Endothelial cell (in vitro differentiated cells): ENCODE results near the gene DSTN. TPM values are rescaled to one million over a fixed set of nuclear protein-coding genes. Genes with fewer than 3 reads are reported as not detected.
A peak's percentile ranks its signal among the peaks of the same experiment; 100 is the strongest.

Source experiments
- DNase-seq: peaks from one replicate; pipeline ENCODE4 v3.0.0; 2021; ENCODE audit warnings: low spot score
- H3K27ac Mint-ChIP-seq: one replicate; pipeline ENCODE4 v1.8.0; 2021; ENCODE audit warnings: mixed read lengths, inconsistent platforms; ENCODE audit not compliant: unreplicated experiment
- H3K27me3 Mint-ChIP-seq: one replicate; pipeline ENCODE4 v1.8.0; 2021; ENCODE audit warnings: mild to moderate bottlenecking, moderate library complexity, mixed read lengths, inconsistent platforms; ENCODE audit not compliant: unreplicated experiment
- H3K36me3 Mint-ChIP-seq: one replicate; pipeline ENCODE4 v1.8.0; 2021; ENCODE audit warnings: mild to moderate bottlenecking, low read depth, mixed read lengths, inconsistent platforms; ENCODE audit not compliant: unreplicated experiment
- H3K4me1 Mint-ChIP-seq: one replicate; pipeline ENCODE4 v1.8.0; 2021; ENCODE audit warnings: mild to moderate bottlenecking, mixed read lengths, inconsistent platforms; ENCODE audit not compliant: unreplicated experiment
- H3K4me3 Mint-ChIP-seq: one replicate; pipeline ENCODE4 v1.8.0; 2021; ENCODE audit warnings: mild to moderate bottlenecking, mixed read lengths, inconsistent platforms; ENCODE audit not compliant: unreplicated experiment
- H3K9me3 Mint-ChIP-seq: one replicate; pipeline ENCODE4 v1.8.0; 2021; ENCODE audit warnings: mixed read lengths, inconsistent platforms; ENCODE audit not compliant: unreplicated experiment
- CTCF ChIP-seq: fragments of 200-600 bp; sonication (generic); IDR thresholded peaks from one replicate; pipeline ENCODE4 v1.5.0; 2021; ENCODE audit warnings: antibody characterized with exemption; ENCODE audit not compliant: unreplicated experiment
- total RNA-seq: library from RNA; stranded (reverse); fragmentation: NEBNext Ultra II Directional; extraction: Animal tissue kit (Norgen Biotek cat#: 25700); gene quantifications from one replicate; pipeline ENCODE4 v1.2.1, GENCODE V29; 2021; ENCODE audit not compliant: unreplicated experiment

Gene DSTN
- total RNA-seq, 1 donor from 2014 or later, result 142 TPM

DNA sequence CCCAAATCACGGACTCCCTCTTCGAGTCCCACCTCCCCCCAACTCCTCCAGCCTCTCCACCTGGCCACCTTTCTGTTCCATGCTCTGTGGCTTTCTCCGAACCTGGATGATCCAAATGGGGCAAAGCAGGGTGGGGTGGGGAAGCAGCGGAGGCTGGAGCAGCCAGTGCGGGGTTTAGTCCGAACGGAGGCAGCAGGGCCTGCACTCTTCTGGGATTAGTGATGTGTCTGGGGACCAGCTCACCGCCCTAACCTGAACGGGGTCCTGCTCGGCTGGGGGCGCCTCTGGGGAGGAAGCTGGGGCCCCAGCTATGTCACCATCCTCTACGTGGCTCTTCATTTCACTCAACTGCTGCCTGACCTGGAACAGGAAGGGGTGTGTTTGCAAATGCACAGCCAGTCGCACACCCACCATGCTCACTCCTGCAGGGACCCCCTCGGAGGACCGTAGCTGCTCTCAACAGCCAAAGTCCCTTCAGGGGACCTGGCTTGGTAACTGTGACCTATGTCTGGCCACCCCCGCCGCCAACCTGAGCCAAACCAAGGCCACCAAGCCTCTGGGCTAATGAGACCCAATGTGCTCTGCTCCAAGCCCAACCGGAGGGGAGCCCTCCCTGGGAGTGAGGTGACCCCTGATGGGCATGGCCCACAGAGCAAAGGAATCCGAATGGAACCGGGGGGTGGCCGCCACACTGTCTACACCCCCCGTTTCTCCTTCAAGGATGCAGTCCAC is 46.8 kb downstream of the DSTN start:
- no peak for TF ChIP-seq CTCF
- Mint-ChIP-seq H3K27me3 (peaks cover 14% of the 10 kb centered on the region), H3K4me3 (no peak overlapping the region), H3K4me1 (peaks cover 3% of the 10 kb centered on the region), H3K36me3 (peaks cover 13% of the 10 kb centered on the region), H3K27ac (peak overlapping the region; percentile 52), H3K9me3 (no peaks in the 10 kb centered on the region)
- DNase-seq, result no peak

DNA sequence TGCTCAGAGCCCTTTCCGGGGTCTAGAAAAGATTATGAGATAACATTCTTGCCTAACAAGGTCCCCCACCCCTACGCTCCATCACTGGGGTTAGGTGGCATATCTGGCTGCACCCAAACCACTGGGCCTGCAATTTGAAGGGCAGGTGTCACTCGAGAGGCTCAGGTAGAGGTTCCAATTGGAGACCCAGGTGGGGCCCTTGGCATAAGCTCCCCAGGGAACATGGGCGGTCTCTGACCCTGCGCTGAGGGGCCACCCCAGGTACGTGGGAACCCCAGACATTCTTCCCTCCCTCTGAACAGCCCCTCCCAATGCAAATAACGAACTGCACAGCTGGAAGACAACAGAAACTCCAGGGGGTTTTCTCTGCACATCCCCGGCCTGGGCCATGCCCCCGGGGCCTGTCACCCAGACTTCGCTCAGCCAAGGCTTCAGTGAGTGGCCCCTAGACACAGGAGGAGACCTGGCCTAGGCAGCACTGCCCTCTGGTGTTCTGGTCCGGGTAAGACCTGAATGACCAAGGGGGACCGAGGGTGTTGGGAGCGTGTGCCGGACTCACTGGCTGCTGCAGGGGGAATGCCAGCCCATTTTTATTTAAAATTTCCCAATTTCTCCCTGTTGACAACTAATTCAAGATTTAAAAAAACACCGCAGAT is 47.5 kb downstream of the DSTN start:
- Mint-ChIP-seq H3K27ac (no peak overlapping the region), H3K4me3 (no peak overlapping the region), H3K27me3 (peaks cover 12% of the 10 kb centered on the region), H3K36me3 (peaks cover 13% of the 10 kb centered on the region), H3K4me1 (peaks cover 3% of the 10 kb centered on the region), H3K9me3 (no peaks in the 10 kb centered on the region)
- TF ChIP-seq CTCF, result peak; percentile 47
- peak; percentile 67 for DNase-seq

GRCh38 chr20:17617868-17618672 is 48.2 kb downstream of the DSTN start:
- no peak overlapping the region for H3K4me3 Mint-ChIP-seq
- H3K36me3 Mint-ChIP-seq, result peaks cover 13% of the 10 kb centered on the region
- peak overlapping the region; percentile 42 for H3K27ac Mint-ChIP-seq
- no peaks in the 10 kb centered on the region for H3K4me1 Mint-ChIP-seq
- DNase-seq, result no peak
- peaks cover 6% of the 10 kb centered on the region for H3K27me3 Mint-ChIP-seq
- TF ChIP-seq CTCF, result no peak
- no peaks in the 10 kb centered on the region for H3K9me3 Mint-ChIP-seq

DNA sequence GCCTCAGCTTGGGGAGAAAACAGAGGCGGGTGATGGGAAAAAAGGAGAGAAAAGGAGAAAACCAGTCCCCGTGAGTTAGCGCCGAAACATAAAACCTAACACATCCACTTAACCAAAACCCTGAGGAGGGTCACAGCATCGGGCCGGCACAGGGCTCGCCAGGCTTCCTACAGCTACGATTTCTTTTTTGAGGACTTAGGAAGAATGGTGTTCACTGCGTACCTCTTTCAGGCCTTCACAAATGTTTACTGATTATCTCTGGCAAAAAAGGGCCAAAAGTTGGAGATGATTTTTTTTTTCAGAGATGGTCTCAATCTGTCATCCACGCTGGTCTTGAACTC is 48.8 kb downstream of the DSTN start:
- H3K36me3 Mint-ChIP-seq, result peaks cover 13% of the 10 kb centered on the region

More for the DNA sequence above, 48.8 kb downstream of the DSTN start:
- peaks cover 5% of the 10 kb centered on the region for H3K27me3 Mint-ChIP-seq
- H3K4me1 Mint-ChIP-seq, result no peaks in the 10 kb centered on the region
- H3K27ac Mint-ChIP-seq, result peak overlapping the region; percentile 42
- H3K9me3 Mint-ChIP-seq, result no peaks in the 10 kb centered on the region
- DNase-seq, result no peak
- no peak overlapping the region for H3K4me3 Mint-ChIP-seq
- TF ChIP-seq CTCF, result no peak
